HG03378 (cell line): ENCODE measurements around the gene NFIA.

Source experiments
- ATAC-seq: cut with Tn5 transposase; IDR thresholded peaks from one replicate; pipeline ENCODE4 v1.9.1; 2021; ENCODE audit warnings: mild to moderate bottlenecking, moderate library complexity; ENCODE audit not compliant: unreplicated experiment

Gene NFIA

DNA sequence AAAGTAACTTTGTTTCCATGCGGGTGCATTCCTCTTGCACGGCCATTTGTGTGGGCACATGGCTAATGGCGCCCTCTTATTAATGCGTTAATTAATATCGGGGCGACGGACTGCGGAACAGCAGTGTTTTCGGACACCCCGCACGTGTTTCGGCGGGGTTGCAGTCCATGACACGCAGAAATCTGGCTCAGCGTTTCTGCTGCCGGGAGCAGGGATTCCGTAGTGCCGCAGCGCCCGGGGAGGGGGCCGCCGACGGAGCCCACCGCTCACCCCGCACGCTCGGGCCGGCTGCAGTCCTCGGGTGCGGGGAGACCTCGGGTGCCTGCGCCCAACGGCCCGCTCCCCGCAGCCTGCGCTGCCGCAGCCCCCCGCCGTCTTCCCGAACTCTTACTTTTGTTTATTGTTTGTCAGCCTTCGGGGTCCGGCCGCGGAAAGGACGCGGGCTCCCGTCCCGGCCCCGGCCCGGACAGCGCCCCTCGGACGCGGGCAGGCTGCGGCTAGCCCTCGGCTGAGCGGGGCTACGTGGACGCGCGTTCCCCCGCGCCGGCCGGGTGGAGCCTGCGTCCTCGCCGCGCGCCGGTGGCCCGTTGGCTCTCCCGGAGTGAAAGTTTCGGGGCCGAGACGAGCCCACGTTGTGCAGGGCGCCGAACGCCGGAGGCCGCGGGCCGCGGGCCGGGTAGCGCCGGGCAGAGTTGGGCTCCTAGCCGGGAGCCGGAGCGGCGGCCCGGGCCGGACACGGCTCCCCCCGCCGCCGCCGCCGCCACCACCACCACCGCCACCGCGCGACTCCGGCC is 849 bp downstream of the NFIA start:
- no peak for ATAC-seq

DNA sequence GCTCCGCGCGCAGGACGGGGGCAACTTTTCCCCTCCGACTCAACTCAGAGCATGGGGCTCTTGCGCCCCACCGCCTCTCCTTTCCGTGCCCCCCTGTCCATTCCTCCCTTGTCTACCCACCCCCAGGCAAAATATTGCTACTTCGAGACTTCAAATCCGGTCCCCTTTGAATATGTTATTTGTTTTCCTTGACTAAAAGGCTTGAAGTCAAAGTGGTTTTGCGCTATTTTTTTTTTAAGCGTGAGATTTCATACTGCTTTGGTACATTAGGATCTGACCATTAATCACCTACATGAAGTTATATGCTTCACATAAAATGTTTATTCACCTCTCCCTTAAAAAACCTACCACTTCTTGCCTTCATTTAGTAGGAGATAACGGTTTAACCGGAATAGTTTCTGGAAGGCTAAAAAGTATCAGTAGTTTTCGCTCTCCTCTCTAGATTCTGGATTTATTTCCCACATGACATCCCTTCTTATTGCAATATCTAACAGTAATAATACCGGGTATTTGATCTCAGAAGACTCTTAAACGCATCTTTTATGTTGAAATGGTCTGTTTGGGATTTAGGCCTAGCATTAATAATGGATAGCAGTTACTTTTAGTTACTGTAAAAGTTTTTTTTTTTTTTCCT is 1.6 kb downstream of the NFIA start:
- ATAC-seq = no peak

DNA sequence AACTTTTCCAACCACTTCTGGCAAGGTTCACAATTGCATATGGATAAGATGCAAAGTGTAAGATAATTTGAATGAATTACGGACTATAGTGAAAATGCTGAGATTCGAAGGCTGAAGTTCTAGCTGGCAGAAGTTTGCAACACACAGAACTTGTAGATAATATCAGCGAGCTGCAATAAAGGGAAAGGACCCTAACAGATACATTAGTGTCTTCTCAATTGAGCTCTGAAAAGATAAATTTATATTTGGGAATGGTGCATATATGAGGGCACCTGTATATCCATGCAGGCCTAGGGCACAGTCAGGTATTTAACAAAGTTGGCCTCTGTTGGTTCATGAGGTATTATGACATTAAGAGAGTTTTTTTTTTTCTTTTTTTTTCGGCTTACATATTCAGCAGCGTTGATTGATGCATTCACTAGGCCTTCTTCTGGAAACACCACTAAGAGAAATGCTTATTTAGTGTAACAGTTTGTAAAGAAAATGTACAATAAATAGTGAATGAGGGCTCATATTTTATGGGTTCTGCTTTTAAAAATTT is 2.2 kb downstream of the NFIA start:
- ATAC-seq = no peak

DNA sequence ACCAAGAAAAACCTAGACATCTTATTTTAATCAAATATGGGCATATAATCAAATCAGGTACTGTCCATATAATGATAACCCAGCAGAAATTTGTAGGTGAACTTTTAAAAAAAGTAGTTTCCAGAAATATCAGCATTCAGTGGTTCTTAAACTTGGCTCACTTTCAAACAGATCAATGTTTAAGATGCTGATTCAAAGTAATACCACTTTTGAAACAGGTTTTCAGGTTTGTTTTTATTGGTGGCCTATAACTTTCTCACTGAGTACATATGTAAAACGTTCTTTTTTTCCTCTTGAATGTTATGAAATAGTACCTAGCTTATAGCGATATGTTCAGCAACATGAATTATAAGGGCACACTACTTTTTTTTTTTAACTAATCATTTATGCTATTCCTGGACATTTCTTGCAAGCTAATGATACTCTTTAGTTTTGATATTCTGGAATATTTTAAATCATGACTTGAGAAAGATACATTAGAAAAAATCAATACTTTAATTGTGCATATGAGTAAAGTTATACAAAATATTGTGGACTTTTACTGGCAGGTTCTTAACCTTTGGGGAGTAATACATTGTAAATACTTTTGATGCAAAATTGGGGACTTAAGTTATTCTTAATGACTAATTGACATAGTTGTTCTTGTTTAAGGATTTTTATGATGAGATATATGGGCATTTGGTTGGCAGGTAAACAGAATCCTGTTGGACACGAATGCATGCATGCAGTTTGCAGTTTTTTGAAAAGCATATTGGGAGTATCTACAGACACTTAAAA is 3.0 kb downstream of the NFIA start:
- ATAC-seq = no peak

DNA sequence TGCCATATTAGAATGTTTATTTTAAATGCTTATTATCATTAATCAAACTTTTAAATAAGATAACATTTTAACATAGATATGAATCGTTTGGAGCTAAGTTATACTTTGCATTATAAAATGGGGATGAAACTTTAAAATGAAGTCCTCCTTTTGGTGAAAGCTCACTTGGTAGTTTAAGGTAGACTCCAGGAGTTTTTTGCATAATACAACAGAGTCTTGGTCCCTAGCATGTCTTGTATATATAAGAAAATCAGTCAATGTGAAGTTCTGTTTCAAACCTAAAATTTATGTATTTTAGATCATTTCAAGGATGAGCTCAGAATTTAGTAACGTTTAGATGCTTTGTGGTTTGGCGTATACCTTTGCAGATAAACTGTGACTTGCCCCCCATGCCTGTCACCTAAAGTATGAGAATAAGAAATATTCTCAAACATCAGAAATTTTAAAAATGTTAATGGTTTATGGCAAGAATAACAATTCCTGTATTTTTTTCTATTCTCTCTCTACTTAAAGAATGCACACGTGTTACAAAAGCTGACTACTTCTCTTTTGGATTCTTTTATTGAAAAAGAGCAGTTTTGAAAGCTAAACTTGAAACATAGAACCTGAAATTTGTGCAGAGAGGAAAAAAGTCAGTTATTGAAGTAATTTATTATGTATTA is 3.8 kb downstream of the NFIA start:
- no peak for ATAC-seq

DNA sequence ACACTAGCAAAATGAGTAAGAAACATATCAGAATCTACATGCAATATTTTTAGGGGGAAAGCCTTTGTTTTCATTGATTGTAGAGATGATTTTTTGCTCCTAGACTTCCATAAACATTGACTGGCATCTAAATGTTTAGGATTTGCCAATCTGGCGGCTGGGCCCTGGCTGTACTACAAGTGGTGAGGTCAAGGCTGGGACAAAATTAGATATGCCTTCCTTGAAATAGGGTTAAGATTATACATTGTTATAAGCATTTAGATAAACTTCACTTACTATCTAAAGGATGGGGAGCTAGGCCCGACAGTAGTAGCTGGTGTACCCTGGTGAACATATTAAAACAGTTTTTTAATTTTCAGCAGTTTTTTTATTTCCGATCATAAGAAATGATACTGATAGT is 5.2 kb downstream of the NFIA start:
- ATAC-seq = no peak

DNA sequence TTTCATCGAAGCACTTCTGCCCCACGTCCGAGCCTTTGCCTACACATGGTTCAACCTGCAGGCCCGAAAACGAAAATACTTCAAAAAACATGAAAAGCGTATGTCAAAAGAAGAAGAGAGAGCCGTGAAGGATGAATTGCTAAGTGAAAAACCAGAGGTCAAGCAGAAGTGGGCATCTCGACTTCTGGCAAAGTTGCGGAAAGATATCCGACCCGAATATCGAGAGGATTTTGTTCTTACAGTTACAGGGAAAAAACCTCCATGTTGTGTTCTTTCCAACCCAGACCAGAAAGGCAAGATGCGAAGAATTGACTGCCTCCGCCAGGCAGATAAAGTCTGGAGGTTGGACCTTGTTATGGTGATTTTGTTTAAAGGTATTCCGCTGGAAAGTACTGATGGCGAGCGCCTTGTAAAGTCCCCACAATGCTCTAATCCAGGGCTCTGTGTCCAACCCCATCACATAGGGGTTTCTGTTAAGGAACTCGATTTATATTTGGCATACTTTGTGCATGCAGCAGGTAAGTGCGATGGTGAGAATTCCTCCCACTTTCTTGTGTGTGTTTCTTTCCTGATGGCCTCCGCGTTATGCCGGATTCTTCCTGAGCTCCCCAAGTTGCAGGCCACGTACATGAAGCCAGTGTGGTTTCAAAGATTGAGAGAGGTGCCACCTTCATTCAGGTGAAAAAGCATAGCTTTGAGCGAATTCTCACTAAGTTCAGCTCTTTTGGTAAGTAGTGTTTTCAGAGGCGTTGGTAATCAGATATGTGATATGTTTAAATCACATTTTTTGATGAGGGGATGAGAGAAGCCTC is 6.0 kb downstream of the NFIA start:
- no peak for ATAC-seq

DNA sequence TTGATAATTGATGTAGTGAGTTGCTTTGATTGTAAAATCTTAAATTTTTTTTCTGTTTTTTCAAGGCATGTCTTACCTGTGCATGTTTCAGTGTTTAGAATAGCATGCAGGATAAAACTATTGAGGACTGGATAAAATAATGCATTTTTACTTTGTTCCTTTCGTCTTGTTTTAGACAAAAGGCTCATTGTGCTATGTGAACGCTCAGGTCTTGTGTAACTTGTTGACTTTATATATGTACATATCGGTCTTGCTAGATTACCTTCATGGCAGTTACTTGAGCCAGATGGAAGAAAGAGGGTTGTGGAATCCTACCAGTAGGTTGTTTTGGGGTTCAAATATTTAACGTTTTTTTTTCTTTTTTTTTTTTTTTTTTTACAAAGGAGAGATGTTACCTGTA is 7.0 kb downstream of the NFIA start:
- ATAC-seq = no peak

DNA sequence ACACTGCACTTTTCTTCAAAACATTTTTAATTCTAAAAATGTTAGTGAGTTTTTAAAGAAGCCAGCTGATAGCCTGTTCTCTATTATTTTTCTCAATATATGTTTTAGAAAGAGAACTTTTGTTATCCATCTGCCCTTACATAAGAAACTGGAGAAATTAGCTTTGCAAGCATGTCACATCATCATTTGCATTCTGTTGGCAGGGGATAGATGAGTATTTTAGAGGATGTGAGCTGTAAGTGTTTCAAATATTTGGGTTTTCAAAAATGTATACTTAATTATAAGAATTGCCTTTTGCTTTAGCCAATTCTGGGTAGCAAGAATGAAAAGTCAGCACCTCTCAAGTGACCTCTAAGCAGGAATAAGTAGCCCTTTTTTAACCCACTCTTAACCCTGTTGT is 7.4 kb downstream of the NFIA start:
- no peak for ATAC-seq

DNA sequence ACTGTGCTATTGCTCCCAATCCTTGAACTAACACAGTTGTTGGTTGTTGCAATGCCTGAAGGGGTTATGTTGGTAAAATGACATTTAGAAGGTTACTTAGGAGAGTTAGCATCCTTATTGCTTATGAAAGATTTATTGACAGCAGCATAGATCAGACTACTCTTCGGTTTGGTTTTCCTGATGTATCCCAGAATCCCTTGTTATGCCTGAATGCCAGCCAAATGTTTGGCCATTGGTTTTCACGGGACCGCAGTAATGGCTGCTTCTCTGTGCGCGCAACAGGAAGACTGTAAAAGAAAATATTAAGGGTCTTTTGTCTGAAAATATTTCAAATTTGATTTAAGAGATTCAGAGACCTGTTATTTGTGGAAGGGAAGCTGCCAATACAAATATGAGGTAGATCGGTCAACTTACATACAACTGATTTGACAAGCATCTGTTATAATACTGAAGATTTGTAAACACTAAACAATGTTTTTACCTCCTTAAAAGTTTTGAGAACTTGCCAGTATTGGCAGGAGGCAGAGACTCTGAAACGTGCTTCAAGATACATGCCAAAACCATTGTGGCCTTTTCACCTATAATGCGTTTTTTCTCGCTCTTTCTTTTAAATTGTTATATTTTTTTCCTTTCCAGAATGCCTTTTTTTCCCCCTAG is 8.3 kb downstream of the NFIA start:
- ATAC-seq = no peak

DNA sequence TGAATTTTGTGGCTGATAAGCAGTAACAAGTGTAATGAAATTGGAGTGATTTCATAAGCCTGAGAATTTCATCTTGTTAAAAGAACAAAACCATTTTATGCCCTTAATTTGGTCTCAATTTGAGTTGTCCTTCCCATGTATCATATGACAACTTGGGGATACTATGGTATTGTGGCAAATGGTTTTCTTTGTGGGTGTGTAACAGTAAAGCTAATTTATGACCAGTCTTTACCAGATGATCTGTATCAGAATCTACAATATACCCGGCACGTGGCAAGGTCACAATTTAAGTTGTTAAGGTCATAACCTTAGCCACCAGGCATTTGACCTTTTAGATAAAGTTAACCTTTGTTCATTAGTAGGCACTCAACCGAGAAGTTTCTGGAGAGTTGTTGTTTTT is 9.1 kb downstream of the NFIA start:
- no peak for ATAC-seq

DNA sequence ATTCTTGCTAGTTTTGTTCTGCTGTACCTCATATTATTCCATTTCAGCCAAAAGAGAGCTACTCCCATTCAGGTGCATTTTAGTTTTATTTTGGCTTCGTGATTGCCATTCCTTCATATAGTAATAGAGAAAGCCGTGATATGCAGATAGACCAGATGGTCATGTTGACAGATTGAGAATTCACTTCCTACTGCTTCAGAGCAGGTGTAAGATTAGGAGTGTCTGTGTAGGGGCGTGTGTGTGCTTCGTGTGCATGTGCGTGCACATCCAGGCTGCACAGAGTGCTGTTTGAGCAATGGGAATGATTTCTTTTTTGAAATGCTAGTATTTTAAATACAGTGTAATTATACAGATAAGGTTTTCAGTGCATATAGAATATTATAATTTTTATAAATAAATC is 10.3 kb downstream of the NFIA start:
- no peak for ATAC-seq

DNA sequence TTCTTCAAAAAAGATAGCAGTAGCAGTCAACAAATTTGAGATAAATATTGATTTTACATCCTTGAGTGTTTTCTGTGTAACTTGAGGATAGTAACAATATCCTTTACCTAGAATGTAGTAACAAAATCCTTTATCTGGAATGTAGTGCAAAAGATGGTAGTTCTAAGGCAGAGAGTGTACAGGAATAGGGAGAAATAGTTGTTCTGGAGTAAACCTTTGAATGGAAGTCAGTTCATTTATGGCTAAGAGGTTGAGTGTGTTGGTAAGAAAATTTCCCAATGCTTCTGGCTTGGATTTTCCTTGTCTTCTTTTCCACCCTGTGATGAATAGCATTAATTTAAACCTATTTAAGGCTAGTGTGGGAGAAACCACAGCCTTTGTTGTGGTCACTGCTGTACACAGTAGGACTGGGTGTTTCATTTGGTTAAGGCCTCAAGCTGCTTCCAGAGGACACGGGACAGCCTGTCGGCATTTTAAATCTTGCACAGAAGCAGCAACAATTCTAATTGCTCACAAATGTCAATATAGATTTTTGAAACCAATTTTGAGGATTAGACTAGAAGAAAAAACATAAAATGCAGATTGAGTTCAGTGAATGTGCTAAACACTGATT is 11.3 kb downstream of the NFIA start:
- ATAC-seq = no peak

DNA sequence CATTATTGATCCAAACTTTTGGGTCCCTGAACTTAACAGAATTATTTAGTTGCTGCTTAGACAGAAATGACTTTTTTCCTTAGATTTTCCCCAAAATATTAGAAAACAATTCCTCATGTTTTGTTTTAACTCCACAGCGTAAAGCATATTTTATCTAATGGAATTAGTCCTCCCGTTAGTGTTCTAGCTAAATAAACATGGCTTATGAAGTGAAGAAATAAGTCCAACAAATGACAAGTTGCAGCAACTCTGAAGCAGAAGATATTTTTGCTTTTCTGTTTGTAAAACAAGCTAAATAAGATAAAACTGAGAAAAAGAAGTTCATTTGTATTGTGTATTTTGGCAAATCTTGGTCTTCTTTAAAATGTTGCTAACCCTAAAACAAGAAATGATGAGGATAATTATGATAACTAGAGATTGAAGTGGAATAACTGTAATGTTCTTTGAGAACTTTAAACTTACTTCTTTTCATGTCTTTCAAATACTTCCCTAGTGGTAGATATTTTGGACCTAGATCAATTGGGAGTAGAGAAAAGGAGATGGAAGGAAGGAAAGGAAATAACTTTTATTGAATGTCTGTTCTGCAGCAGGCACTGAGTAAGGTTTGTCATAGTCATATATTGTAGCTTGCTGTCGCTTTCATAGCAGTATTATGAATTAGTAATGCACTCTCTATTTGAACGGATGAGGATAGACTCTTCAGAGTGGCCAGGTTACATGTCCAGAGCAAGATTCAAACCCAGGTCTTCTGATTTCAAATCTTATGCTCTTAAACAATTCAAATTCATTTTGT is 12.5 kb downstream of the NFIA start:
- no peak for ATAC-seq

DNA sequence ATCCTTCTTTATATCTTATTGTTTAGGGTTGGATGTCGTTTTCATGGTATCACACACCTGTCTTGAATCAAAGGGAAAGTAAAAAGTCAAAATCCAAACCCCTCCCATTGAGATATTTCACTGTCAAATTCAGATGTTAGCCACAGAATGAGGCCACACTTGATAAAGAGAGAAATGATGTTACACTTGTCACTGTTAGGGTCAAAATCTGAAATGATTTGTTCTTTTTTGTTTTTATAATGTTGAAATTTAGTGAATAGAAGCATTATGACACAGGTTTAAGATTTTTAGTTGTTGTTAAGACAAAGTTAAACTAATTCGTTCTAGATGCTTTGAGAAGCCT is 13.1 kb downstream of the NFIA start:
- no peak for ATAC-seq

DNA sequence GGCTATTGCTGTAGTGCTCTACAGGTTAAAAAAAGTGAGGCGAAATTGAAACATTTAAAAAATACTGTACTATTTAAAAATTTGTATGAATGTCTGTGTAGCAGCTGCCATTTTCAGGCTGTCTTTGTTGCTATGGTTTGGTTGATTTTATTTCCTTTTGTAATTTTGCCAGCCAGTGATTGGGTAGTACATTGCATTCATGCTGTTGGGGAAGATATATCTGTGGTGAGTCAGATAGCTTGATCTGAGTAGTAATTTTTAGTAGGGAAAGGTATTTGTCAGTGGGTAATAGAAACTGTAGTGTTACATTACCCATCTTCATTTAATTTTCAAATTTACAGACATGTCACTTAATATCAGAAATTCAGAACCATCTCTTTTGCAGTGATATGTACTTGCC is 15.0 kb downstream of the NFIA start:
- ATAC-seq = no peak

DNA sequence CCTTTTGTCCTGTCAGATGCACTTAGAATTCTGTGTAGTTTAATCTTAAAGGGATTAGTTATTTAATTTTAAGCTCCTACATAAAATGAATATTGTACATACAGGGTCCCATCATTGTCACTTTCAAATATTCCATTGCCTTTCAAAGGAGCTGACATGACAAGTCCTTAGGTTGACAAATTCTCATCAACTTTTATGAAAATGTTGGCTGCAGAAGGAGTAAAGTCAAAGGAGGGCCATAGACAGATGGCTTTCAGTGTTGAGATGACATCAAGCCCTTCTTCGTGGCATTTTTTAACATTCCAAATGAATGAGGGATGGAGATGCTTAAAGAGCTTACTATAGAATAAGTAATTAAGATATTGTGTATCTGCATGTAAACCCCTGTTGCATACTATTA is 15.4 kb downstream of the NFIA start:
- ATAC-seq = no peak

DNA sequence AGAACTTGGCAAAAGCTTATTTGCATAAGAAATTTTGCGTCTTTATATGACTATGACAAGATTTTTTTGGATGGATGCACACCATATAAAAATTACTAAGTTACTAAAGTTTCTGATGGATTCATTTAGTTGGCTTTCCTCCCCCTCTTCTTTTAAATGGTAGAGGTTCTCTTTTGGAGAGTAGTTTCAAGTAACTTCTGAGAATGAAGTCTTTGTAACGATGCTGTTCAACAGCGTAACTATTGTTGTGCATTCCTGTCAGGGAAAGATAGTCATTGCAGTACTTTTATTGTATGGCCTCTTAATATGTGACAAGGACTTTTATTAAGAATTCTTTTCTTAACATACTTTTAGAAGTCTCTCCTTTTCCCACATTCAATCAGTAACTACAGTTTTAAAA is 16.0 kb downstream of the NFIA start:
- ATAC-seq = no peak
